CD14-positive monocyte (primary cell): Measurements from ENCODE around the gene COPS2. TPM values are rescaled to one million over a fixed set of nuclear protein-coding genes. Genes with fewer than 3 reads are reported as not detected.
"Not testable (repeated sequence)": the region's sequence is repeated elsewhere in the genome, so short reads cannot be mapped to it uniquely, and the experiment has no call there.

Experiments
- DNase-seq, 3 donors: peaks; one replicate each; pipeline ENCODE4 v3.0.0-alpha.2; 2011 to 2022
- H2AFZ ChIP-seq: 2 replicates; pipeline ENCODE4 v1.6.0; 2012; ENCODE audit warnings: mild to moderate bottlenecking, low read depth, low read length, inconsistent platforms; ENCODE audit not compliant: insufficient read depth, poor library complexity, severe bottlenecking
- H3K27ac ChIP-seq, 2 donors: 1 replicate in 1 of 2; 2 replicates in 1 of 2; pipeline ENCODE4 v1.5.1; 2012 to 2013; ENCODE audit warnings: low read length in 2 of 2, control low read depth in 1 of 2, inconsistent platforms in 1 of 2, low read depth in 1 of 2, mild to moderate bottlenecking in 1 of 2
- H3K27me3 ChIP-seq, 2 donors: one replicate each; pipeline versions ENCODE4 v1.6.0 to v1.6.1; 2011 to 2013; ENCODE audit warnings: low read length in 2 of 2; ENCODE audit not compliant: control insufficient read depth in 2 of 2, insufficient read depth in 2 of 2
- H3K36me3 ChIP-seq, 2 donors: replicated peaks in 1 of 2; 1 replicate in 1 of 2; 2 replicates in 1 of 2; pipeline versions ENCODE4 v1.5.1 to v1.6.1; 2012 to 2013; ENCODE audit warnings: low read length in 2 of 2, control low read depth in 1 of 2, inconsistent platforms in 1 of 2, mild to moderate bottlenecking in 1 of 2; ENCODE audit not compliant: insufficient read depth in 2 of 2, control insufficient read depth in 1 of 2
- H3K4me1 ChIP-seq, 2 donors: 1 replicate in 1 of 2; 2 replicates in 1 of 2; pipeline versions ENCODE4 v1.5.1 to v1.6.1; 2012 to 2013; ENCODE audit warnings: low read length in 2 of 2, control low read depth in 1 of 2, inconsistent platforms in 1 of 2, mild to moderate bottlenecking in 1 of 2, moderate library complexity in 1 of 2; ENCODE audit not compliant: insufficient read depth in 2 of 2, control insufficient read depth in 1 of 2
- H3K4me2 ChIP-seq: replicated peaks from 2 replicates; pipeline ENCODE3; 2012; ENCODE audit warnings: low read length, moderate library complexity, mild to moderate bottlenecking; ENCODE audit not compliant: poor library complexity, severe bottlenecking; ENCODE audit errors: extremely low read depth
- H3K4me3 ChIP-seq, 3 experiments: fragments of 200-600 bp in 1 of 3; sonication (generic) in 1 of 3; replicated peaks in 1 of 3; 1 replicate in 2 of 3; 2 replicates in 1 of 3; pipeline ENCODE4 v1.5.1; 2011 to 2013; ENCODE audit warnings: low read length in 3 of 3, mild to moderate bottlenecking in 3 of 3, control low read depth in 2 of 3, low read depth in 2 of 3, inconsistent platforms in 1 of 3, moderate library complexity in 1 of 3
- H3K79me2 ChIP-seq: 2 replicates; pipeline ENCODE4 v1.6.0; 2012; ENCODE audit warnings: mild to moderate bottlenecking, control low read depth, inconsistent platforms, low read length, moderate library complexity; ENCODE audit not compliant: insufficient read depth
- H3K9ac ChIP-seq: 2 replicates; pipeline ENCODE4 v1.6.0; 2017; ENCODE audit warnings: low read length, mild to moderate bottlenecking; ENCODE audit not compliant: insufficient read depth, poor library complexity, severe bottlenecking
- H3K9me3 ChIP-seq, 2 donors: replicated peaks in 1 of 2; 1 replicate in 1 of 2; 2 replicates in 1 of 2; pipeline versions ENCODE4 v1.5.1 to v1.6.1; 2012 to 2013; ENCODE audit warnings: low read length in 2 of 2, control low read depth in 1 of 2; ENCODE audit not compliant: control insufficient read depth in 1 of 2, insufficient read depth in 1 of 2
- H4K20me1 ChIP-seq: 2 replicates; pipeline ENCODE4 v1.6.0; 2012; ENCODE audit warnings: mild to moderate bottlenecking, low read length, control low read depth, moderate library complexity; ENCODE audit not compliant: insufficient read depth
- H3K27ac Mint-ChIP-seq, 7 donors: one replicate each; pipeline ENCODE4 v1.8.0; 2020; ENCODE audit warnings: mild to moderate bottlenecking in 7 of 7, mixed read lengths in 7 of 7, moderate library complexity in 6 of 7, inconsistent platforms in 2 of 7
- H3K27me3 Mint-ChIP-seq, 3 donors: one replicate each; pipeline ENCODE4 v1.8.0; 2021 to 2022; ENCODE audit warnings: low read depth in 3 of 3, mild to moderate bottlenecking in 3 of 3, mixed read lengths in 3 of 3, moderate library complexity in 3 of 3, inconsistent platforms in 1 of 3
- H3K36me3 Mint-ChIP-seq, 2 donors: one replicate each; pipeline ENCODE4 v1.8.0; 2020; ENCODE audit warnings: mixed read lengths in 2 of 2, inconsistent platforms in 1 of 2, mild to moderate bottlenecking in 1 of 2
- H3K4me1 Mint-ChIP-seq: one replicate; pipeline ENCODE4 v1.8.0; 2020; ENCODE audit warnings: mild to moderate bottlenecking, mixed read lengths
- H3K4me3 Mint-ChIP-seq, 2 donors: one replicate each; pipeline ENCODE4 v1.8.0; 2020; ENCODE audit warnings: mild to moderate bottlenecking in 2 of 2, mixed read lengths in 2 of 2, moderate library complexity in 1 of 2
- H3K9me3 Mint-ChIP-seq, 7 donors: one replicate each; pipeline ENCODE4 v1.8.0; 2020 to 2022; ENCODE audit warnings: mixed read lengths in 7 of 7, mild to moderate bottlenecking in 6 of 7, moderate library complexity in 6 of 7, inconsistent platforms in 2 of 7
- CTCF ChIP-seq: fragments of 200-600 bp; IDR thresholded peaks from one replicate; pipeline ENCODE4 v1.8.0; 2022; ENCODE audit warnings: antibody characterized with exemption, mild to moderate bottlenecking
- WGBS: methylation state at CpG from one replicate; pipeline ENCODE4 v1.1.5; 2013; ENCODE audit warnings: missing lambda C conversion rate; ENCODE audit not compliant: insufficient coverage; 5-methylcytosine and 5-hydroxymethylcytosine counted together
- intact Hi-C, 2 donors: fragments of 100-400 bp; cut with micrococcal nuclease; formaldehyde crosslinking; loops; one replicate each; pipeline versions ENCODE4 v1.15.0 to v1.15.1; 2023
- polyA plus RNA-seq, 3 donors: library from polyadenylated mRNA; depleted of rRNA in 1 of 3; unstranded in 2 of 3; stranded (reverse) in 1 of 3; fragments of 300-500 nt in 2 of 3; fragments of >200 nt in 1 of 3; fragmentation: Illumina TruSeq in 2 of 3; gene quantifications; 1 replicate in 2 of 3; 2 replicates in 1 of 3; pipeline ENCODE4 v1.2.3, GENCODE V29; 2012 to 2021

Gene COPS2
- polyA plus RNA-seq, 3 donors: 22.2 to 36.1 (median 32.4) TPM

GRCh38 chr15:49187549-49188245, 32.3 kb upstream of the COPS2 start:
- Histone ChIP-seq H3K79me2 (peaks cover 36% of the 10 kb centered on the region), H4K20me1 (no peaks in the 10 kb centered on the region), H3K4me2 (no peak overlapping the region), H3K4me3 (no peak overlapping the region), H3K4me1 (peaks cover 4 to 7% of the 10 kb centered on the region in 2 donors), H3K27ac (no peak overlapping the region), H3K9ac (no peak overlapping the region), H2AFZ (no peak overlapping the region), H3K9me3 (no peaks in the 10 kb centered on the region), H3K36me3 (no peaks in the 10 kb centered on the region), H3K27me3 (no peaks in the 10 kb centered on the region)
- no peak for DNase-seq
- Mint-ChIP-seq H3K27ac (no peak overlapping the region), H3K4me1 (peaks cover 9% of the 10 kb centered on the region), H3K9me3 (peaks cover 0 to 6% (median 0%) of the 10 kb centered on the region in 7 donors), H3K36me3 (peaks cover 10 to 17% of the 10 kb centered on the region in 2 donors), H3K27me3 (peaks cover 0 to 3% (median 0%) of the 10 kb centered on the region in 3 donors), H3K4me3 (no peak overlapping the region)
- TF ChIP-seq CTCF: no peak
- 96% methylated on average over 2 of the region's 2 CpGs for WGBS
- intact Hi-C loops: no loop called here

DNA sequence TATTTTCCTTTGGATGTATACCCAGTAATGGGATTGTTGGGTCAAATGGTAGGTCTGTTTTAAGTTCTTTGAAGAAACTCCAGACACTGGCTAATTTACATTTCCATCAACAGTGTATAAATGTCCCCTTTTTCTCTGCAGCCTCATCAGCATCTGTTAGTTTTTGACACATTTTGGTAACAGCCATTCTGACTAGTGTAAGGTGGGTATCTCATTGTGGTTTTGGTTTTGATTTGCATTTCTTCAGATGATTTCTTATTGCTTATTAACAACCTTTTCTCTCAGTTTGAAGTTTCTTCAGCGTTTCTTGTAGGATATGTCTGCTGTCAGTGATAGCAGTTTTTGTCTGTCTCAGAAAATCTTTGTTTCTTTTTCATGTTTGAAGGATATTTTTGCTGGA, 30.1 kb upstream of the COPS2 start:
- Histone ChIP-seq H3K9me3 (no peaks in the 10 kb centered on the region), H3K27me3 (no peaks in the 10 kb centered on the region), H2AFZ (no peak overlapping the region), H3K4me2 (no peak overlapping the region), H3K27ac (no peak overlapping the region), H3K79me2 (peaks cover 27% of the 10 kb centered on the region), H3K4me3 (no peak overlapping the region), H3K36me3 (no peaks in the 10 kb centered on the region), H3K4me1 (peaks cover under 1 to 1% of the 10 kb centered on the region in 2 donors), H4K20me1 (no peaks in the 10 kb centered on the region), H3K9ac (no peak overlapping the region)
- DNase-seq: no peak
- TF ChIP-seq CTCF: no peak
- no CpG with 5 or more reads among the region's 1 CpG for WGBS
- peaks cover 4% of the 10 kb centered on the region for H3K4me1 Mint-ChIP-seq
- H3K4me3 Mint-ChIP-seq: no peak overlapping the region
- intact Hi-C loops: no loop called here
- peaks cover 15 to 25% of the 10 kb centered on the region in 2 donors for H3K36me3 Mint-ChIP-seq
- peaks cover 0 to 6% (median 0%) of the 10 kb centered on the region in 7 donors for H3K9me3 Mint-ChIP-seq
- peaks cover 0 to 3% (median 0%) of the 10 kb centered on the region in 3 donors for H3K27me3 Mint-ChIP-seq
- no peak overlapping the region for H3K27ac Mint-ChIP-seq

DNA sequence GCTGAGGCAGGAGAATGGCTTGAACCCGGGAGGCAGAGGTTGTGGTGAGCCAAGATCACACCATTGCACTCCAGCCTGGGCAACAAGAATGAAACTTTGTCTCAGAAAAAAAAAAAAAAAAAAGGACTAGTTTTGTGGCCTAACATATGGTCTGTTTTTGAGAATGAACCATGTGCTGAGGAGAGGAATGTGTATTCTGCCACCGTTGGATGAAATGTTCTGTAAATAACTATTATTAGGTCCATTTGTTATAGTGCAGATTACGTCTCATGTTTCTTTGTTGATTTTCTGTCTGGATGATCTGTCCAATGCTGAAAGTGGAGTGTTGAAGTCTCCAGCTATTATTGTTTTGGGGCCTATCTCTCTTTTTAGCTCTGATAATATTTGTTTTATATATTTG, 28.3 kb upstream of the COPS2 start:
- peaks cover 20% of the 10 kb centered on the region for H3K79me2 ChIP-seq
- H3K4me1 Mint-ChIP-seq, H3K4me1 ChIP-seq, H3K4me3 ChIP-seq, H3K9ac ChIP-seq, H3K27me3 Mint-ChIP-seq, intact Hi-C loops, H3K9me3 Mint-ChIP-seq, H4K20me1 ChIP-seq, H3K9me3 ChIP-seq, H2AFZ ChIP-seq, DNase-seq, H3K27ac Mint-ChIP-seq, H3K27ac ChIP-seq, H3K36me3 ChIP-seq, H3K4me3 Mint-ChIP-seq, H3K27me3 ChIP-seq, H3K4me2 ChIP-seq: not testable (repeated sequence)
- 100% methylated on average over 1 of the region's 3 CpGs for WGBS
- peaks cover 15 to 25% of the 10 kb centered on the region in 2 donors for H3K36me3 Mint-ChIP-seq
